D341Med (cell line): ENCODE data around the gene DRD1.

ENCODE experiments used
- DNase-seq: peaks from one replicate; pipeline ENCODE4 v3.0.0; 2012; ENCODE audit warnings: low spot score

The DRD1 gene

GRCh38 chr5:175444060-175444904, at the start of gene DRD1:
Gene DRD1, minus strand, starts transcription at chr5:175444182. Its CDS starts 1,083 bp downstream, at chr5:175443099.
- DNase-seq: peak; percentile 89

GRCh38 chr5:175493726-175494125, 49.7 kb upstream of the DRD1 start:
- DNase-seq: no peak

GRCh38 chr5:175493260-175493659, 49.3 kb upstream of the DRD1 start:
- no peak for DNase-seq

- DNase-seq: no peak
Observed at GRCh38 chr5:175491223-175491622, 47.2 kb upstream of the DRD1 start.

- DNase-seq: no peak
Observed at GRCh38 chr5:175489693-175490443, 45.9 kb upstream of the DRD1 start.

GRCh38 chr5:175487514-175488222, 43.7 kb upstream of the DRD1 start:
- DNase-seq: no peak

GRCh38 chr5:175485631-175486030, 41.6 kb upstream of the DRD1 start:
- DNase-seq: no peak

- no peak for DNase-seq
Observed at GRCh38 chr5:175484829-175485228, 40.8 kb upstream of the DRD1 start.

GRCh38 chr5:175484322-175484721, 40.3 kb upstream of the DRD1 start:
- no peak for DNase-seq

GRCh38 chr5:175483337-175483736, 39.4 kb upstream of the DRD1 start:
- no peak for DNase-seq

- no peak for DNase-seq
Observed at GRCh38 chr5:175479125-175479881, 35.3 kb upstream of the DRD1 start.

GRCh38 chr5:175478384-175479124, 34.6 kb upstream of the DRD1 start, which contains the start of gene SFXN1:
Gene SFXN1, plus strand, starts transcription at chr5:175478560. Its CDS starts 13,544 bp downstream, at chr5:175492104.
- peak; percentile 97 for DNase-seq

- DNase-seq: no peak
Observed at GRCh38 chr5:175478008-175478383, 34.0 kb upstream of the DRD1 start.

- no peak for DNase-seq
Observed at GRCh38 chr5:175477440-175477839, 33.5 kb upstream of the DRD1 start.

GRCh38 chr5:175475248-175475647, 31.3 kb upstream of the DRD1 start:
- no peak for DNase-seq

GRCh38 chr5:175472378-175472777, 28.4 kb upstream of the DRD1 start:
- no peak for DNase-seq

- DNase-seq: no peak
Observed at GRCh38 chr5:175471628-175472027, 27.6 kb upstream of the DRD1 start.

GRCh38 chr5:175471196-175471595, 27.2 kb upstream of the DRD1 start:
- no peak for DNase-seq

- DNase-seq: no peak
Observed at GRCh38 chr5:175470781-175471180, 26.8 kb upstream of the DRD1 start.

- DNase-seq: no peak
Observed at GRCh38 chr5:175469916-175470315, 25.9 kb upstream of the DRD1 start.

- DNase-seq: no peak
Observed at GRCh38 chr5:175468892-175469291, 24.9 kb upstream of the DRD1 start.
